DOHH2 (cell line): Measurements from ENCODE around the gene GAREM1.
A peak's percentile ranks its signal among the peaks of the same experiment; 100 is the strongest.

Source experiments
- H3F3A ChIP-seq: fragments of 200-600 bp; sonication (generic), shearing (Covaris generic); 2 replicates; pipeline ENCODE4 v1.6.0; 2016; ENCODE audit warnings: antibody characterized with exemption, mild to moderate bottlenecking; ENCODE audit not compliant: control insufficient read depth, insufficient read depth
- H3K27ac ChIP-seq: fragments of 200-600 bp; sonication (generic); 2 replicates; pipeline ENCODE4 v1.5.1; 2014; ENCODE audit warnings: low read depth, mild to moderate bottlenecking, low read length, moderate library complexity
- H3K27me3 ChIP-seq: fragments of 200-600 bp; sonication (generic); 2 replicates; pipeline ENCODE4 v1.6.1; 2014; ENCODE audit warnings: mild to moderate bottlenecking, low read length, mixed read lengths; ENCODE audit not compliant: control insufficient read depth
- H3K36me3 ChIP-seq: fragments of 200-600 bp; sonication (generic); 2 replicates; pipeline ENCODE4 v1.6.1; 2014; ENCODE audit warnings: mild to moderate bottlenecking, low read length, moderate library complexity, mixed read lengths; ENCODE audit not compliant: control insufficient read depth
- H3K4me1 ChIP-seq: fragments of 200-600 bp; sonication (generic); 2 replicates; pipeline ENCODE4 v1.6.1; 2014; ENCODE audit warnings: mild to moderate bottlenecking, low read length, mixed read lengths; ENCODE audit not compliant: control insufficient read depth
- H3K4me2 ChIP-seq: fragments of 200-600 bp; sonication (generic); 2 replicates; pipeline ENCODE4 v1.6.0; 2014; ENCODE audit warnings: mild to moderate bottlenecking, low read length, moderate library complexity
- H3K4me3 ChIP-seq: fragments of 200-600 bp; sonication (generic); 2 replicates; pipeline ENCODE4 v1.5.1; 2014; ENCODE audit warnings: mild to moderate bottlenecking, low read length, mixed read lengths
- H3K79me2 ChIP-seq: fragments of 200-600 bp; sonication (generic); 2 replicates; pipeline ENCODE4 v1.6.1; 2014; ENCODE audit warnings: mild to moderate bottlenecking, low read length, mixed read lengths; ENCODE audit not compliant: control insufficient read depth
- H3K9me2 ChIP-seq: fragments of 200-600 bp; sonication (generic); replicated peaks from 2 replicates; pipeline ENCODE4 v1.6.1; 2014; ENCODE audit warnings: mild to moderate bottlenecking, low read length, mixed read lengths; ENCODE audit not compliant: control insufficient read depth
- H3K9me3 ChIP-seq: fragments of 200-600 bp; sonication (generic); 2 replicates; pipeline ENCODE4 v1.6.1; 2014; ENCODE audit warnings: antibody characterized with exemption, low read length, mixed read lengths; ENCODE audit not compliant: control insufficient read depth, insufficient read depth
- H4K20me1 ChIP-seq: fragments of 200-600 bp; sonication (generic); 2 replicates; pipeline ENCODE4 v1.6.0; 2014; ENCODE audit warnings: low read depth, mild to moderate bottlenecking, antibody characterized with exemption, low read length, moderate library complexity; ENCODE audit not compliant: control insufficient read depth, insufficient read depth
- EZH2phosphoT487 ChIP-seq: fragments of 200-600 bp; sonication (generic); IDR thresholded peaks from 2 replicates; pipeline ENCODE4 v1.6.1; 2017; ENCODE audit warnings: borderline replicate concordance, mild to moderate bottlenecking, antibody characterized with exemption, low read length, moderate library complexity, mixed read lengths
- TF ChIP-seq, protein P1 (sequence below): fragments of 200-600 bp; sonication (generic); IDR thresholded peaks from one replicate; pipeline ENCODE4 v1.5.1; 2014; ENCODE audit warnings: antibody characterized with exemption, mild to moderate bottlenecking, low read depth, low read length; ENCODE audit not compliant: poor library complexity, severe bottlenecking

The GAREM1 gene

DNA sequence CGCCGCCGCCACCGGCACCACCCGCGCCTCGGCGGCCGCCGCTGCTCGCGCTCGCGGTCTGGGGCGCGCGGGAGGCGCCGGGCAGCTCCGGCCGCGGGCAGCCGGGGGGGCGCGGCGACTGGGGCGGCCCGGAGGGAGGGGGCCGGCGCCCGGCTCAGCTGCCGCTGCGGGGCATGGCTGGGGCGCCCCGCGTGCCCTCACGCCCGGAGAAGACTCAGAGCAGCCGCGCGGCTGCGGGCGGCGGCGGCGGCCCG is 295 bp downstream of the GAREM1 start:
- H3K9me2 ChIP-seq = no peaks in the 10 kb centered on the region
- peaks cover 20% of the 10 kb centered on the region for H3K79me2 ChIP-seq
- H3K9me3 ChIP-seq = no peaks in the 10 kb centered on the region
- peaks cover 3% of the 10 kb centered on the region; the same call in 1 of the 2 replicates for H3F3A ChIP-seq
- no peaks in the 10 kb centered on the region for H4K20me1 ChIP-seq
- TF ChIP-seq, protein P1, sequence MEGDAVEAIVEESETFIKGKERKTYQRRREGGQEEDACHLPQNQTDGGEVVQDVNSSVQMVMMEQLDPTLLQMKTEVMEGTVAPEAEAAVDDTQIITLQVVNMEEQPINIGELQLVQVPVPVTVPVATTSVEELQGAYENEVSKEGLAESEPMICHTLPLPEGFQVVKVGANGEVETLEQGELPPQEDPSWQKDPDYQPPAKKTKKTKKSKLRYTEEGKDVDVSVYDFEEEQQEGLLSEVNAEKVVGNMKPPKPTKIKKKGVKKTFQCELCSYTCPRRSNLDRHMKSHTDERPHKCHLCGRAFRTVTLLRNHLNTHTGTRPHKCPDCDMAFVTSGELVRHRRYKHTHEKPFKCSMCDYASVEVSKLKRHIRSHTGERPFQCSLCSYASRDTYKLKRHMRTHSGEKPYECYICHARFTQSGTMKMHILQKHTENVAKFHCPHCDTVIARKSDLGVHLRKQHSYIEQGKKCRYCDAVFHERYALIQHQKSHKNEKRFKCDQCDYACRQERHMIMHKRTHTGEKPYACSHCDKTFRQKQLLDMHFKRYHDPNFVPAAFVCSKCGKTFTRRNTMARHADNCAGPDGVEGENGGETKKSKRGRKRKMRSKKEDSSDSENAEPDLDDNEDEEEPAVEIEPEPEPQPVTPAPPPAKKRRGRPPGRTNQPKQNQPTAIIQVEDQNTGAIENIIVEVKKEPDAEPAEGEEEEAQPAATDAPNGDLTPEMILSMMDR = no peak
- TF ChIP-seq EZH2phosphoT487 = no peak
- peak overlapping the region; percentile 86 for H3K4me3 ChIP-seq
- no peaks in the 10 kb centered on the region for H3K36me3 ChIP-seq
- H3K27me3 ChIP-seq = peaks cover 20% of the 10 kb centered on the region
- H3K4me1 ChIP-seq = peaks cover 41% of the 10 kb centered on the region
- H3K4me2 ChIP-seq = peak overlapping the region; percentile 87
- no peak overlapping the region for H3K27ac ChIP-seq

DNA sequence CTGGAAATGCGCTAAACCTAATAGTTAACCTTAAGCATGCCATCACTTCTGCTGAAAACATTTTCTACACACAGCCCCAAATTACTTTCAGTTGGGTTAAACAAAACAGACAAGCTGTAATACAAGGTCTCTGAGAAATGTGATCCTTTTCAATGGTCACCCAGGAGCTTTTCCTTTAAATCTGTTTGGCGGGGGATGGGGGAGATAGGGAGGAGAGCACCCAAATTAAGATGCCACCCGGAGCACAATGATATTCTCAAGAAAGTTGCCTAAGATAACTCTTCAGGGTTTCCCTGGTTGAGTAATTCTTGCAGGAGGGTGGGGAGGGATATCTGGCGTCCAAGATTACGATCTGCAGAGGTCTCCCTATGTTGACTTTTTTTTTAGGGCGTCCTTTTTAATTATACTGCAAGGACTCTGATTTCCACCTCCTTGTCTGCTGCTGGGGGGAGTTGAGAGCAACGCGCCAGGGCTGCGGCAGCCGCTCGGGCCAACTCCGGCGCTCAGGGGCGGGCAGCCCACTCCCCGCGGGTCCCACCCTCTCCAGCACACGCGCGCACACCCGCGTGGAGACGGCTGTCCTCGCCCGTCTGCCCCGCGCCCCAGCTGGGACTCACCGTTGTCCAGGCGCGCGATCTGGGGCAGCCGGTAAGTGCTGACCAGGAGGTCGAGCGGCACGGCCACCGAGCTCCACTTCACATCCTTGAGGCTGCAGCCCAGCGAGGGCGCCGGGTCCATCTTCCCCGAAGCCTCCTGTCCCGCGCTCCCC is 807 bp downstream of the GAREM1 start:
- H3K79me2 ChIP-seq = peaks cover 20% of the 10 kb centered on the region
- no peaks in the 10 kb centered on the region for H3K9me2 ChIP-seq
- H3K4me1 ChIP-seq = peaks cover 41% of the 10 kb centered on the region
- TF ChIP-seq, protein P1 = no peak
- TF ChIP-seq EZH2phosphoT487 = no peak
- H3K27ac ChIP-seq = peak overlapping the region; percentile 56
- H4K20me1 ChIP-seq = no peaks in the 10 kb centered on the region
- peak overlapping the region; percentile 86 for H3K4me3 ChIP-seq
- peaks cover 3% of the 10 kb centered on the region; the same call in 1 of the 2 replicates for H3F3A ChIP-seq
- H3K27me3 ChIP-seq = peaks cover 20% of the 10 kb centered on the region
- H3K36me3 ChIP-seq = no peaks in the 10 kb centered on the region
- H3K4me2 ChIP-seq = peak overlapping the region; percentile 78
- H3K9me3 ChIP-seq = no peaks in the 10 kb centered on the region

DNA sequence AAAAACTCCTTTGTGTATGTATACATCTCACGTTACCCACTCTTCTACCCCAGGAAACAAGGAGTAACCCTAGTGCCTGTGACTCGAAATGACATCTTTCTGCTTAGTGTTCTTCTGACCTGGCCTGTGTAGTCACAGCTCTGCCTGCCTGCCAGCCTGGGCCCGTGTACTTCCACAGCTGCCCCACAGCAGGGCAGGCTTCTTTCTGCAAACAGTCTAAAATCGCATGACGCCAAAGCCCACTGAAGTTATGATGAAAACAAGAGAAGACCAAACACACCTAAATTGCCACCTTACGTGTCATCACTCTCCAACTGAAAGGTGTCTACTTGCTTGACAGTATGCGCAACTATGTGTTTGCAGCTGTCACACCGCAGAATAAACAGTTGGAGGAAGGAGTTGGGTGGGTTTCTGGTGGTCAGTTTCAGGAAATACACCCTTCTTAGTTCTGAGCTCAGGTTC is 1.5 kb downstream of the GAREM1 start:
- peaks cover 20% of the 10 kb centered on the region for H3K27me3 ChIP-seq
- H4K20me1 ChIP-seq = no peaks in the 10 kb centered on the region
- H3K4me1 ChIP-seq = peaks cover 41% of the 10 kb centered on the region
- peaks cover 20% of the 10 kb centered on the region for H3K79me2 ChIP-seq
- peak overlapping the region; percentile 78 for H3K4me2 ChIP-seq
- peak overlapping the region; percentile 56 for H3K27ac ChIP-seq
- H3K4me3 ChIP-seq = peak overlapping the region; percentile 86
- H3F3A ChIP-seq = peaks cover 3% of the 10 kb centered on the region; the same call in 1 of the 2 replicates
- no peaks in the 10 kb centered on the region for H3K36me3 ChIP-seq
- TF ChIP-seq, protein P1 = peak; percentile 18
- TF ChIP-seq EZH2phosphoT487 = no peak
- H3K9me3 ChIP-seq = no peaks in the 10 kb centered on the region
- H3K9me2 ChIP-seq = no peaks in the 10 kb centered on the region
